Loucy (cell line): Measurements from ENCODE around the gene GSAP.

Experiments
- H2AFZ ChIP-seq: fragments of 200-600 bp; sonication (generic); 2 replicates; pipeline ENCODE4 v1.6.0; 2016; ENCODE audit warnings: antibody characterized with exemption, mild to moderate bottlenecking, low read length, moderate library complexity
- H3F3A ChIP-seq: fragments of 200-600 bp; 2 replicates; pipeline ENCODE4 v1.6.0; 2016; ENCODE audit warnings: antibody characterized with exemption, low read depth, mild to moderate bottlenecking
- H3K27me3 ChIP-seq: fragments of 200-600 bp; sonication (generic); 2 replicates; pipeline ENCODE4 v1.6.1; 2014; ENCODE audit warnings: low read length, mild to moderate bottlenecking; ENCODE audit not compliant: insufficient read depth, poor library complexity, severe bottlenecking
- H3K36me3 ChIP-seq: fragments of 200-600 bp; sonication (generic); 2 replicates; pipeline ENCODE4 v1.6.1; 2016; ENCODE audit warnings: low read length; ENCODE audit not compliant: insufficient read depth
- H3K4me1 ChIP-seq: fragments of 200-600 bp; sonication (generic); 2 replicates; pipeline ENCODE4 v1.5.1; 2014; ENCODE audit warnings: low read length, mild to moderate bottlenecking; ENCODE audit not compliant: insufficient read depth, poor library complexity, severe bottlenecking
- H3K4me2 ChIP-seq: fragments of 200-600 bp; sonication (generic); 2 replicates; pipeline ENCODE4 v1.6.0; 2014; ENCODE audit warnings: antibody characterized with exemption, low read length, low read depth, mild to moderate bottlenecking; ENCODE audit not compliant: poor library complexity, severe bottlenecking
- H3K4me3 ChIP-seq: fragments of 200-600 bp; sonication (generic); 2 replicates; pipeline ENCODE4 v1.5.1; 2014; ENCODE audit warnings: low read length, mild to moderate bottlenecking, mixed read lengths; ENCODE audit not compliant: poor library complexity, severe bottlenecking
- H3K79me2 ChIP-seq: fragments of 200-600 bp; sonication (generic); 2 replicates; pipeline ENCODE4 v1.6.1; 2014; ENCODE audit warnings: low read length; ENCODE audit not compliant: insufficient read depth
- H3K9ac ChIP-seq: fragments of 200-600 bp; sonication (generic); 2 replicates; pipeline ENCODE4 v1.6.0; 2014; ENCODE audit warnings: mild to moderate bottlenecking, low read depth, low read length, moderate library complexity; ENCODE audit not compliant: poor library complexity, severe bottlenecking
- H3K9me2 ChIP-seq: fragments of 200-600 bp; sonication (generic); replicated peaks from 2 replicates; pipeline ENCODE4 v1.6.1; 2016; ENCODE audit warnings: low read depth, low read length, mixed read lengths
- H3K9me3 ChIP-seq: fragments of 200-600 bp; sonication (generic); 2 replicates; pipeline ENCODE4 v1.6.1; 2014; ENCODE audit warnings: mild to moderate bottlenecking, antibody characterized with exemption, low read length, low read depth; ENCODE audit not compliant: insufficient read depth
- H4K20me1 ChIP-seq: fragments of 200-600 bp; sonication (generic); 2 replicates; pipeline ENCODE4 v1.6.0; 2014; ENCODE audit warnings: antibody characterized with exemption, low read length, mild to moderate bottlenecking; ENCODE audit not compliant: insufficient read depth, poor library complexity, severe bottlenecking
- EZH2phosphoT487 ChIP-seq: fragments of 200-600 bp; IDR thresholded peaks from 2 replicates; pipeline ENCODE4 v1.6.1; 2018; ENCODE audit warnings: antibody characterized with exemption, mild to moderate bottlenecking, moderate library complexity, borderline replicate concordance
- TF ChIP-seq, protein P1 (sequence below): fragments of 200-600 bp; sonication (generic); conservative IDR thresholded peaks from 2 replicates; pipeline ENCODE4 v1.5.1; 2014; ENCODE audit warnings: mild to moderate bottlenecking, antibody characterized with exemption, low read length

The GSAP gene

DNA sequence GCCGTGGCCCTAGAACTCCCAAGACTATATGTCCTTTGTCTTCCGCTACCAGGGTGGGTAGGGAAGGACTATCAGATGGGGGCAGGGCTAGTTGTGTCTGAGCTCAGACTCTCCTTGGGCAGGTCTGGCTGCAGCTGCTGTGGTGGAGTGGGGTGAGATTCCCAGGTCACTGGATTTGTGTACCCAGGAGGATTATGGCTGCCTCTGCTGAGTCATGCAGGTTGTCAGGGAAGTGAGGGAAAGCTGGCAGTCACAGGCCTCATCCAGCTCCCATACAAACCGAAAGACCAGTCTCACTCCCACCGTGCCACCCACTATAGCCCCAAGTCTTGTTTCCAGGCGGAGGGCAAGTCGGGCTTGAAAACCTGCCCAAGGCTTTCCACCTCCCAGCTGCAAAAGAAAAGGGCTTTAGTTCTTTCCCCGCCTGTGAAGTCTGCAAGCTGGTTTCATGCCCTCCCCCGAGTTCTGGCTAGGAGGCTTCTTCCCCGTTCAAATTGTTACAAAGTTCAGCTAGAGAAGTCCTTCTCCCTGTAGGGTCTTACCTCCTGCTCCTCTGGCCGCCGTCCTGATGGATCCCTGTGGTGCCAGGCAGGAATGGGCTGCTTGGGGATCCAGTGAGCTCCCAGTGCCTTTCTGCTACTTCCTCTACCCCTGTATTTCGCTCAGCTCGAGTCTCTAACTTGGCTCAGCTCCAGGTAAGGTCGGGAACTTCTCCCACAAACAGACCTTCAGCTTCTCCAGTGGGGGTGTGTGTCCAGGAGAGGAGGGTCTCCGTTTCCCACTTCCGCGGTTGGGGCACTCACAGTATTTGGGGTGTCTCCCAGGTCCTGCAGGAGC, 109.7 kb downstream of the GSAP start:
- Histone ChIP-seq H3K4me2 (no peak overlapping the region), H4K20me1 (no peaks in the 10 kb centered on the region), H3F3A (no peaks in the 10 kb centered on the region), H3K79me2 (no peaks in the 10 kb centered on the region), H2AFZ (no peak overlapping the region), H3K36me3 (no peaks in the 10 kb centered on the region), H3K4me3 (no peak overlapping the region), H3K4me1 (no peaks in the 10 kb centered on the region), H3K27me3 (no peaks in the 10 kb centered on the region), H3K9ac (no peak overlapping the region), H3K9me2 (no peaks in the 10 kb centered on the region), H3K9me3 (no peaks in the 10 kb centered on the region)
- no peak for TF ChIP-seq EZH2phosphoT487
- TF ChIP-seq, protein P1, sequence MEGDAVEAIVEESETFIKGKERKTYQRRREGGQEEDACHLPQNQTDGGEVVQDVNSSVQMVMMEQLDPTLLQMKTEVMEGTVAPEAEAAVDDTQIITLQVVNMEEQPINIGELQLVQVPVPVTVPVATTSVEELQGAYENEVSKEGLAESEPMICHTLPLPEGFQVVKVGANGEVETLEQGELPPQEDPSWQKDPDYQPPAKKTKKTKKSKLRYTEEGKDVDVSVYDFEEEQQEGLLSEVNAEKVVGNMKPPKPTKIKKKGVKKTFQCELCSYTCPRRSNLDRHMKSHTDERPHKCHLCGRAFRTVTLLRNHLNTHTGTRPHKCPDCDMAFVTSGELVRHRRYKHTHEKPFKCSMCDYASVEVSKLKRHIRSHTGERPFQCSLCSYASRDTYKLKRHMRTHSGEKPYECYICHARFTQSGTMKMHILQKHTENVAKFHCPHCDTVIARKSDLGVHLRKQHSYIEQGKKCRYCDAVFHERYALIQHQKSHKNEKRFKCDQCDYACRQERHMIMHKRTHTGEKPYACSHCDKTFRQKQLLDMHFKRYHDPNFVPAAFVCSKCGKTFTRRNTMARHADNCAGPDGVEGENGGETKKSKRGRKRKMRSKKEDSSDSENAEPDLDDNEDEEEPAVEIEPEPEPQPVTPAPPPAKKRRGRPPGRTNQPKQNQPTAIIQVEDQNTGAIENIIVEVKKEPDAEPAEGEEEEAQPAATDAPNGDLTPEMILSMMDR, result no peak

DNA sequence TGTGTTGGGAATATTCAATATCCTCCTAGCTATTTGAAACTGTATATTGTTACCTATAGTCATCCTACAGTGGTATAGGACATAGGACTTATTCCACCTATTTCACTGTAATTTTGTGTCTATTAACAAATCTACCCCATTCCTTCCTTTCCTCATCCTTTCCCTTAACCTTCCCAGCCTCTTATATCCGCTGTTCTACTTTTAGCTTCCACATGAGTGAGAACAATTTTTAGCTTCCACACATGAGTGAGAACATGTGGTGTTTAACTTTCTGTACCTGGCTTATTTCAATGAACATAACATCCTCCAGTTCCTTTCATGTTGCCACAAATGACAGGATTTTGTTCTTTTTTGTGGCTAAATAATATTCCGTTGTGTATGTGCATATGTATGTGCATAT, 120.6 kb downstream of the GSAP start:
- H3K79me2 ChIP-seq, result no peaks in the 10 kb centered on the region
- H3K36me3 ChIP-seq, result no peaks in the 10 kb centered on the region
- no peak overlapping the region for H3K4me3 ChIP-seq
- no peaks in the 10 kb centered on the region for H3K9me2 ChIP-seq
- H2AFZ ChIP-seq, result no peak overlapping the region
- TF ChIP-seq, protein P1, result no peak
- no peak for TF ChIP-seq EZH2phosphoT487
- H4K20me1 ChIP-seq, result no peaks in the 10 kb centered on the region
- no peaks in the 10 kb centered on the region for H3K9me3 ChIP-seq
- H3K9ac ChIP-seq, result no peak overlapping the region
- no peaks in the 10 kb centered on the region for H3F3A ChIP-seq
- no peaks in the 10 kb centered on the region for H3K4me1 ChIP-seq
- H3K4me2 ChIP-seq, result no peak overlapping the region
- no peaks in the 10 kb centered on the region for H3K27me3 ChIP-seq

DNA sequence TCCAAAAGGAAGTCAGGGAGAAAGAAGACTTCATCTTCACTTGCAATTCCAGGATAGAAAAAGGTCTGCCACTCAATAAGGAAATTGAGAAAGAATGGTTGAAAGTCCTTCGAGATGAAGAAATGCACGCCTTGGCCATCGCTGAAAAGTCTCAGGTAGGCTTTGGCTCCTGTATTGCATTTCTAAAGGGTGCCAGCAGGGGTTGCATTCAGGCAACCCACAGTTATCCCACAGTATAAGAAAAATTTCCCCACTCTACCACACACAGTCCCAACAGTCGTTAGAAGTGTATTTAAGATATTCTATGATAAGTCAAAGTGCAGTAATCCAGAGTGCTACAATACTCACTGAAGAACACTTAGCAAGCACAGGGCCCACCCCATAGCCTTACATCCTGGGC, 123.1 kb downstream of the GSAP start:
- Histone ChIP-seq H3K9me3 (no peaks in the 10 kb centered on the region), H4K20me1 (no peaks in the 10 kb centered on the region), H3K4me1 (no peaks in the 10 kb centered on the region), H3K4me2 (no peak overlapping the region), H3K36me3 (no peaks in the 10 kb centered on the region), H2AFZ (no peak overlapping the region), H3K9me2 (no peaks in the 10 kb centered on the region), H3F3A (no peaks in the 10 kb centered on the region), H3K4me3 (no peak overlapping the region), H3K79me2 (no peaks in the 10 kb centered on the region), H3K27me3 (no peaks in the 10 kb centered on the region), H3K9ac (no peak overlapping the region)
- TF ChIP-seq, protein P1, result peak; percentile 54
- no peak for TF ChIP-seq EZH2phosphoT487
